Trophoblast cell (in vitro differentiated cells and primary cell): Measurements from ENCODE around the gene AGTPBP1.
"Not testable (repeated sequence)": the region's sequence is repeated elsewhere in the genome, so short reads cannot be mapped to it uniquely, and the experiment has no call there.

Experiments
- DNase-seq, 2 donors: peaks; one replicate each; pipeline ENCODE4 v3.0.0-alpha.2; 2016
- H2AFZ ChIP-seq: 2 replicates; pipeline ENCODE4 v1.6.1; 2013; ENCODE audit warnings: low read length, moderate library complexity, mild to moderate bottlenecking; ENCODE audit not compliant: insufficient read depth, poor library complexity
- H2AK5ac ChIP-seq: 2 replicates; pipeline ENCODE4 v1.6.1; 2013; ENCODE audit warnings: mild to moderate bottlenecking, low read length
- H2BK120ac ChIP-seq: 2 replicates; pipeline ENCODE4 v1.6.1; 2013; ENCODE audit warnings: low read length, mild to moderate bottlenecking, moderate library complexity; ENCODE audit not compliant: insufficient read depth, poor library complexity
- H2BK12ac ChIP-seq: 2 replicates; pipeline ENCODE4 v1.6.1; 2013; ENCODE audit warnings: mild to moderate bottlenecking, low read length, moderate library complexity
- H2BK5ac ChIP-seq: 2 replicates; pipeline ENCODE4 v1.6.1; 2013; ENCODE audit warnings: low read length, low read depth, moderate library complexity, mild to moderate bottlenecking; ENCODE audit not compliant: poor library complexity
- H3K14ac ChIP-seq: 2 replicates; pipeline ENCODE4 v1.6.1; 2013; ENCODE audit warnings: mild to moderate bottlenecking, low read length
- H3K18ac ChIP-seq: 2 replicates; pipeline ENCODE4 v1.6.1; 2013; ENCODE audit warnings: mild to moderate bottlenecking, low read length
- H3K23ac ChIP-seq: 2 replicates; pipeline ENCODE4 v1.6.1; 2013; ENCODE audit warnings: low read length
- H3K27ac ChIP-seq: 2 replicates; pipeline ENCODE4 v1.5.1; 2013; ENCODE audit warnings: low read depth, mild to moderate bottlenecking, inconsistent platforms, low read length, moderate library complexity
- H3K27me3 ChIP-seq: 2 replicates; pipeline ENCODE4 v1.6.1; 2013; ENCODE audit warnings: inconsistent platforms, mild to moderate bottlenecking, low read length, moderate library complexity; ENCODE audit not compliant: insufficient read depth
- H3K36me3 ChIP-seq, 2 experiments: 1 replicate in 1 of 2; 2 replicates in 1 of 2; pipeline ENCODE4 v1.6.1; 2013; ENCODE audit warnings: low read length in 2 of 2, mild to moderate bottlenecking in 2 of 2, moderate library complexity in 1 of 2; ENCODE audit not compliant: insufficient read depth in 2 of 2, control insufficient read depth in 1 of 2
- H3K4ac ChIP-seq: 2 replicates; pipeline ENCODE4 v1.6.1; 2013; ENCODE audit warnings: low read depth, mild to moderate bottlenecking, low read length, moderate library complexity
- H3K4me1 ChIP-seq, 2 experiments: 1 replicate in 1 of 2; 2 replicates in 1 of 2; pipeline ENCODE4 v1.6.1; 2013; ENCODE audit warnings: low read length in 2 of 2, mild to moderate bottlenecking in 2 of 2, moderate library complexity in 1 of 2; ENCODE audit not compliant: insufficient read depth in 2 of 2, control insufficient read depth in 1 of 2
- H3K4me2 ChIP-seq: 2 replicates; pipeline ENCODE4 v1.6.1; 2013; ENCODE audit warnings: inconsistent platforms, mild to moderate bottlenecking, low read length, moderate library complexity
- H3K4me3 ChIP-seq: 2 replicates; pipeline ENCODE4 v1.5.1; 2013; ENCODE audit warnings: mild to moderate bottlenecking, low read depth, low read length, inconsistent platforms
- H3K79me1 ChIP-seq: one replicate; pipeline ENCODE4 v1.6.1; 2013; ENCODE audit warnings: low read length
- H3K79me2 ChIP-seq: 2 replicates; pipeline ENCODE4 v1.6.1; 2013; ENCODE audit warnings: low read length, mild to moderate bottlenecking; ENCODE audit not compliant: control insufficient read depth, insufficient read depth, poor library complexity
- H3K9ac ChIP-seq: 2 replicates; pipeline ENCODE4 v1.6.1; 2013; ENCODE audit warnings: mild to moderate bottlenecking, low read length
- H3K9me3 ChIP-seq: 2 replicates; pipeline ENCODE4 v1.6.1; 2013; ENCODE audit warnings: low read depth, mild to moderate bottlenecking, control low read depth, inconsistent platforms, low read length; ENCODE audit not compliant: insufficient read depth
- H4K12ac ChIP-seq: 2 replicates; pipeline ENCODE4 v1.6.1; 2013; ENCODE audit warnings: low read depth, mild to moderate bottlenecking, low read length, moderate library complexity
- H4K8ac ChIP-seq: 2 replicates; pipeline ENCODE4 v1.6.1; 2013; ENCODE audit warnings: low read depth, mild to moderate bottlenecking, low read length, moderate library complexity
- H4K91ac ChIP-seq: one replicate; pipeline ENCODE4 v1.6.1; 2013; ENCODE audit warnings: low read depth, mild to moderate bottlenecking, low read length, moderate library complexity
- WGBS: extraction: QIAGEN DNeasy Blood & Tissue Kit; methylation state at CpG from one replicate; pipeline ENCODE4 v1.1.7; 2013; ENCODE audit warnings: missing lambda C conversion rate; ENCODE audit not compliant: insufficient read length, insufficient coverage; ENCODE audit errors: extremely low coverage; 5-methylcytosine and 5-hydroxymethylcytosine counted together

The AGTPBP1 gene

DNA sequence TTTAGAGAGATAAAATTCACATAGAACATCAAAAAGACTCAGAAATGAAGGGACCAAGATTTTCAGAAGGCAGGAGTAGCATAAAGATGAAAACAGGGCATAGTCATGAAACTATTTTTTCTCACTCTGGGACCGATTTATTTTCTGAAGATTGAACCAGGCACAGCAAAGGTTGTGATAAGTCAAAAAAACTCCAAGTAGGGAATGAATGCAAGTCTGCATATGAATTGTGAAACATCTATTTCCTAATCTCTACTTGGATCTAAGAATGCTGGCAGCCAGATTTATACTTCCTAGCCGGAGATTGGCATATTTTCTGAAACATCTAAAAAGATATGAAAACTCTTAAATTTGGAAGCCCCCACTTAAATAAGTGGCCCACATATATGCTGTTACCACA lies 16.0 kb upstream of the AGTPBP1 start:
- H3K9ac ChIP-seq, H3K23ac ChIP-seq, H2BK5ac ChIP-seq, H3K14ac ChIP-seq, H2BK12ac ChIP-seq, H3K4me2 ChIP-seq, H4K8ac ChIP-seq, H4K12ac ChIP-seq, H2AFZ ChIP-seq, H3K4me3 ChIP-seq, H4K91ac ChIP-seq, H3K27ac ChIP-seq, H3K79me1 ChIP-seq, H3K79me2 ChIP-seq, H2BK120ac ChIP-seq, H3K9me3 ChIP-seq, H2AK5ac ChIP-seq, H3K4me1 ChIP-seq, H3K27me3 ChIP-seq, H3K18ac ChIP-seq, H3K36me3 ChIP-seq, H3K4ac ChIP-seq: not testable (repeated sequence)
- WGBS: no CpG with 5 or more reads among the region's 2 CpGs
- peak in 1 of 2 donors; percentile 69 for DNase-seq

DNA sequence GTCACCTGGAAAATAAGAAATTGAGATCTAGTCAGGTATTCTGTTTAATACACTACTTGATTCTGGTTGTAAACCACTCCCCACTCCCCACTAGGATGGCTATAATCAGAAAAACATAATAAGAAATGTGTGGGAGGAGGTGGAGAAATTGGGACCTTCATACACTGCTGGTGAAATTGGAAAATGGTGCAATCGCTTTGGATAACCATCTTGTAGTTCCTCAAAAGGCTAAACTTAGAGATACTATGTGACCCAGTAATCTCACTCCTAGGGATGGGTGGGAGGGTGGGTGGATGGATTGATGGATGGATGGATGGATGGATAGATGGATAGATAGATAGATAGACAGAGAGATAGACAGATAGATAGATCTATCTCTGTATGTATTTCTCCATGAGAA lies 14.5 kb upstream of the AGTPBP1 start:
- not testable (repeated sequence) for H3K23ac ChIP-seq, H3K4me3 ChIP-seq, H3K79me1 ChIP-seq, H3K79me2 ChIP-seq, H3K18ac ChIP-seq, H4K8ac ChIP-seq, H2BK12ac ChIP-seq, H3K36me3 ChIP-seq, H2AFZ ChIP-seq, H4K12ac ChIP-seq, H4K91ac ChIP-seq, H3K9ac ChIP-seq, H3K4me2 ChIP-seq, H2BK5ac ChIP-seq, H3K14ac ChIP-seq, H3K27ac ChIP-seq, H3K4ac ChIP-seq, DNase-seq, H3K4me1 ChIP-seq, H2AK5ac ChIP-seq, H3K9me3 ChIP-seq, H2BK120ac ChIP-seq, H3K27me3 ChIP-seq
- WGBS: no CpG with 5 or more reads among the region's 1 CpG

DNA sequence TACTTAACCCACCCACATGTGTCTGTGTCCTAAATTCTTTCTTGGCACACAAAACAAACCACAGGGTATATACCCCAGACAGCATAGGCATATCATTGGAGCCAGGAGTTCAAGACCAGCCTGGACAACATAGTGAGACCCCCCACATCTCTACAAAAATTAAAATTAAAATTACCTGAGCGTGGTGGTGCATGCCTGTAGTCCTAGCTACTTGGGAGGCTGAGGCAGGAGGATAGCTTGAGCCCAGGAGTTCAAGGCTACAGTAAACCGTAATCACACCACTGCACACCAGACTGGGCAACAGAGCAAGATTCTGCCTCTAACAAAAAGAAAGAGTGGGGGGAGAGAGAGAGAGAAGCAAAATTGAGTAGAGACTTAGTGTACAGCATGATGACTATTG lies 4.6 kb upstream of the AGTPBP1 start:
- no peak overlapping the region for H3K18ac ChIP-seq
- no peaks in the 10 kb centered on the region for H3K36me3 ChIP-seq
- no peak overlapping the region for H3K14ac ChIP-seq
- no peak overlapping the region for H2BK5ac ChIP-seq
- H4K12ac ChIP-seq: no peak overlapping the region
- H3K9me3 ChIP-seq: no peaks in the 10 kb centered on the region
- no peak overlapping the region for H2BK120ac ChIP-seq
- no peak overlapping the region for H3K4me2 ChIP-seq
- no peak overlapping the region for H2AFZ ChIP-seq
- no peaks in the 10 kb centered on the region for H3K27me3 ChIP-seq
- no peak overlapping the region for H3K27ac ChIP-seq
- H3K79me1 ChIP-seq: peaks cover 5% of the 10 kb centered on the region
- no peak overlapping the region for H2BK12ac ChIP-seq
- WGBS: no CpG with 5 or more reads among the region's 2 CpGs
- H3K9ac ChIP-seq: no peak overlapping the region
- no peak overlapping the region for H3K23ac ChIP-seq
- H3K4me1 ChIP-seq: no peaks in the 10 kb centered on the region
- H4K91ac ChIP-seq: no peak overlapping the region
- no peak overlapping the region for H4K8ac ChIP-seq
- no peak overlapping the region for H3K4ac ChIP-seq
- no peak for DNase-seq
- H3K79me2 ChIP-seq: peaks cover 3% of the 10 kb centered on the region
- no peak overlapping the region for H3K4me3 ChIP-seq
- H2AK5ac ChIP-seq: no peak overlapping the region

DNA sequence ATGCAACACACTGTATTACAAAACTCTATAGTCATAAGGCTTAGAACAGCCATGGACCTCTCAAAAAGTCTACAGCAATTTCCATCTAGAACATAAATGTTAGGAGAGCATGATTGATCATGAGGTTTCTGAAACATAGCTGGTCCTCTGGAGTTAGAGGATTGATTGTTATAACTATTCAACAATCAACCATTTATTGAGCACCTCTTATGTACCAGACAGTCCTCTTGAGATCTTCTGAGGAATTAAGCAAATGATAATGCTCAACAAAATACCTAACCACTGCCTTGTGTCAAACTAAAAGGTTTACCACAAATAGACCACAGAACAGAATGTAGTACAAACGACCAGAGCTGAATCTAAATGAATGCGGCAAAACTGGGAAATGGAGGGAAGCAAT lies 3.4 kb upstream of the AGTPBP1 start:
- no peak overlapping the region for H3K27ac ChIP-seq
- H2AK5ac ChIP-seq: no peak overlapping the region
- no peak overlapping the region for H3K9ac ChIP-seq
- no CpG with 5 or more reads among the region's 2 CpGs for WGBS
- H3K4me2 ChIP-seq: no peak overlapping the region
- H3K79me1 ChIP-seq: peaks cover 5% of the 10 kb centered on the region
- H3K23ac ChIP-seq: no peak overlapping the region
- H4K12ac ChIP-seq: no peak overlapping the region
- H4K8ac ChIP-seq: no peak overlapping the region
- H3K27me3 ChIP-seq: no peaks in the 10 kb centered on the region
- no peak overlapping the region for H2BK5ac ChIP-seq
- DNase-seq: no peak
- H3K18ac ChIP-seq: no peak overlapping the region
- no peak overlapping the region for H2BK120ac ChIP-seq
- no peaks in the 10 kb centered on the region for H3K4me1 ChIP-seq
- H3K4me3 ChIP-seq: no peak overlapping the region
- H4K91ac ChIP-seq: no peak overlapping the region
- no peaks in the 10 kb centered on the region for H3K36me3 ChIP-seq
- no peak overlapping the region for H2BK12ac ChIP-seq
- H3K4ac ChIP-seq: no peak overlapping the region
- H3K9me3 ChIP-seq: no peaks in the 10 kb centered on the region
- peaks cover 3% of the 10 kb centered on the region for H3K79me2 ChIP-seq
- no peak overlapping the region for H2AFZ ChIP-seq
- no peak overlapping the region for H3K14ac ChIP-seq
